Measurements from ENCODE around the gene GRAP2.

The GRAP2 gene

GRCh38 chr22:39908737-39909136 is 7.9 kb downstream of the GRAP2 start:
- Histone ChIP-seq H3K9me3 (ENCODE audit: control insufficient read depth in 2 of 2, low read length in 2 of 2) (no peaks in the 10 kb centered on the region), H3K27me3 (ENCODE audit: control insufficient read depth in 2 of 2, insufficient read depth in 2 of 2, low read length in 2 of 2) (peaks cover 0 to 2% of the 10 kb centered on the region in 2 donors), H3K36me3 (ENCODE audit: control insufficient read depth in 2 of 2, insufficient read depth in 2 of 2, low read length in 2 of 2) (no peaks in the 10 kb centered on the region), H3K9ac (ENCODE audit: low read depth in 1 of 2, low read length in 2 of 2) (no peak overlapping the region), H3K27ac (ENCODE audit: low read depth in 2 of 2, low read length in 2 of 2) (no peak overlapping the region), H3K4me1 (ENCODE audit: control insufficient read depth in 2 of 2, insufficient read depth in 2 of 2, low read length in 2 of 2) (no peaks in the 10 kb centered on the region), H3K4me3 (ENCODE audit: low read length in 2 of 2) (no peak overlapping the region)

- no peaks in the 10 kb centered on the region for H3K9me3 ChIP-seq (ENCODE audit: control insufficient read depth in 2 of 2, low read length in 2 of 2)
- H3K4me1 ChIP-seq (ENCODE audit: control insufficient read depth in 2 of 2, insufficient read depth in 2 of 2, low read length in 2 of 2), result peaks cover 0 to 3% of the 10 kb centered on the region in 2 donors
- H3K4me3 ChIP-seq (ENCODE audit: low read length in 2 of 2), result no peak overlapping the region
- no peak overlapping the region for H3K9ac ChIP-seq (ENCODE audit: low read depth in 1 of 2, low read length in 2 of 2)
- H3K36me3 ChIP-seq (ENCODE audit: control insufficient read depth in 2 of 2, insufficient read depth in 2 of 2, low read length in 2 of 2), result no peaks in the 10 kb centered on the region
- peaks cover 0 to 2% of the 10 kb centered on the region in 2 donors for H3K27me3 ChIP-seq (ENCODE audit: control insufficient read depth in 2 of 2, insufficient read depth in 2 of 2, low read length in 2 of 2)
- H3K27ac ChIP-seq (ENCODE audit: low read depth in 2 of 2, low read length in 2 of 2), result no peak overlapping the region
Observed at GRCh38 chr22:39910876-39911613, 10.2 kb downstream of the GRAP2 start.

- Histone ChIP-seq H3K4me1 (ENCODE audit: control insufficient read depth in 2 of 2, insufficient read depth in 2 of 2, low read length in 2 of 2) (peaks cover 0 to 3% of the 10 kb centered on the region in 2 donors), H3K27me3 (ENCODE audit: control insufficient read depth in 2 of 2, insufficient read depth in 2 of 2, low read length in 2 of 2) (peaks cover 0 to 2% of the 10 kb centered on the region in 2 donors), H3K36me3 (ENCODE audit: control insufficient read depth in 2 of 2, insufficient read depth in 2 of 2, low read length in 2 of 2) (no peaks in the 10 kb centered on the region), H3K4me3 (ENCODE audit: low read length in 2 of 2) (no peak overlapping the region), H3K27ac (ENCODE audit: low read depth in 2 of 2, low read length in 2 of 2) (no peak overlapping the region), H3K9ac (ENCODE audit: low read depth in 1 of 2, low read length in 2 of 2) (no peak overlapping the region), H3K9me3 (ENCODE audit: control insufficient read depth in 2 of 2, low read length in 2 of 2) (no peaks in the 10 kb centered on the region)
Observed at GRCh38 chr22:39913321-39913720, 12.4 kb downstream of the GRAP2 start.

GRCh38 chr22:39913886-39914285 is 13.0 kb downstream of the GRAP2 start:
- Histone ChIP-seq H3K9me3 (ENCODE audit: control insufficient read depth in 2 of 2, low read length in 2 of 2) (no peaks in the 10 kb centered on the region), H3K4me3 (ENCODE audit: low read length in 2 of 2) (no peak overlapping the region), H3K9ac (ENCODE audit: low read depth in 1 of 2, low read length in 2 of 2) (no peak overlapping the region), H3K27ac (ENCODE audit: low read depth in 2 of 2, low read length in 2 of 2) (no peak overlapping the region), H3K27me3 (ENCODE audit: control insufficient read depth in 2 of 2, insufficient read depth in 2 of 2, low read length in 2 of 2) (no peaks in the 10 kb centered on the region), H3K36me3 (ENCODE audit: control insufficient read depth in 2 of 2, insufficient read depth in 2 of 2, low read length in 2 of 2) (no peaks in the 10 kb centered on the region), H3K4me1 (ENCODE audit: control insufficient read depth in 2 of 2, insufficient read depth in 2 of 2, low read length in 2 of 2) (peaks cover 0 to 3% of the 10 kb centered on the region in 2 donors)

- Histone ChIP-seq H3K27ac (ENCODE audit: low read depth in 2 of 2, low read length in 2 of 2) (no peak overlapping the region), H3K9me3 (ENCODE audit: control insufficient read depth in 2 of 2, low read length in 2 of 2) (no peaks in the 10 kb centered on the region), H3K4me1 (ENCODE audit: control insufficient read depth in 2 of 2, insufficient read depth in 2 of 2, low read length in 2 of 2) (peaks cover 0 to 3% of the 10 kb centered on the region in 2 donors), H3K4me3 (ENCODE audit: low read length in 2 of 2) (no peak overlapping the region), H3K27me3 (ENCODE audit: control insufficient read depth in 2 of 2, insufficient read depth in 2 of 2, low read length in 2 of 2) (no peaks in the 10 kb centered on the region), H3K36me3 (ENCODE audit: control insufficient read depth in 2 of 2, insufficient read depth in 2 of 2, low read length in 2 of 2) (no peaks in the 10 kb centered on the region), H3K9ac (ENCODE audit: low read depth in 1 of 2, low read length in 2 of 2) (no peak overlapping the region)
Observed at GRCh38 chr22:39914584-39914983, 13.7 kb downstream of the GRAP2 start.

- Histone ChIP-seq H3K27me3 (ENCODE audit: control insufficient read depth in 2 of 2, insufficient read depth in 2 of 2, low read length in 2 of 2) (no peaks in the 10 kb centered on the region), H3K4me1 (ENCODE audit: control insufficient read depth in 2 of 2, insufficient read depth in 2 of 2, low read length in 2 of 2) (peaks cover 0 to 3% of the 10 kb centered on the region in 2 donors), H3K4me3 (ENCODE audit: low read length in 2 of 2) (no peak overlapping the region), H3K36me3 (ENCODE audit: control insufficient read depth in 2 of 2, insufficient read depth in 2 of 2, low read length in 2 of 2) (no peaks in the 10 kb centered on the region), H3K27ac (ENCODE audit: low read depth in 2 of 2, low read length in 2 of 2) (no peak overlapping the region), H3K9me3 (ENCODE audit: control insufficient read depth in 2 of 2, low read length in 2 of 2) (no peaks in the 10 kb centered on the region), H3K9ac (ENCODE audit: low read depth in 1 of 2, low read length in 2 of 2) (no peak overlapping the region)
Observed at GRCh38 chr22:39915295-39915726, 14.4 kb downstream of the GRAP2 start.

- H3K9ac ChIP-seq (ENCODE audit: low read depth in 1 of 2, low read length in 2 of 2), result no peak overlapping the region
- no peaks in the 10 kb centered on the region for H3K27me3 ChIP-seq (ENCODE audit: control insufficient read depth in 2 of 2, insufficient read depth in 2 of 2, low read length in 2 of 2)
- H3K9me3 ChIP-seq (ENCODE audit: control insufficient read depth in 2 of 2, low read length in 2 of 2), result no peaks in the 10 kb centered on the region
- peaks cover 0 to 3% of the 10 kb centered on the region in 2 donors for H3K4me1 ChIP-seq (ENCODE audit: control insufficient read depth in 2 of 2, insufficient read depth in 2 of 2, low read length in 2 of 2)
- no peaks in the 10 kb centered on the region for H3K36me3 ChIP-seq (ENCODE audit: control insufficient read depth in 2 of 2, insufficient read depth in 2 of 2, low read length in 2 of 2)
- H3K4me3 ChIP-seq (ENCODE audit: low read length in 2 of 2), result no peak overlapping the region
- no peak overlapping the region for H3K27ac ChIP-seq (ENCODE audit: low read depth in 2 of 2, low read length in 2 of 2)
Observed at GRCh38 chr22:39916496-39916895, 15.6 kb downstream of the GRAP2 start.

- H3K27me3 ChIP-seq (ENCODE audit: control insufficient read depth in 2 of 2, insufficient read depth in 2 of 2, low read length in 2 of 2), result no peaks in the 10 kb centered on the region
- no peak overlapping the region for H3K9ac ChIP-seq (ENCODE audit: low read depth in 1 of 2, low read length in 2 of 2)
- H3K4me1 ChIP-seq (ENCODE audit: control insufficient read depth in 2 of 2, insufficient read depth in 2 of 2, low read length in 2 of 2), result peaks cover 0 to 3% of the 10 kb centered on the region in 2 donors
- no peaks in the 10 kb centered on the region for H3K9me3 ChIP-seq (ENCODE audit: control insufficient read depth in 2 of 2, low read length in 2 of 2)
- no peak overlapping the region for H3K27ac ChIP-seq (ENCODE audit: low read depth in 2 of 2, low read length in 2 of 2)
- H3K36me3 ChIP-seq (ENCODE audit: control insufficient read depth in 2 of 2, insufficient read depth in 2 of 2, low read length in 2 of 2), result no peaks in the 10 kb centered on the region
- H3K4me3 ChIP-seq (ENCODE audit: low read length in 2 of 2), result no peak overlapping the region
Observed at GRCh38 chr22:39917197-39917643, 16.3 kb downstream of the GRAP2 start.

GRCh38 chr22:39917776-39918495 is 17.1 kb downstream of the GRAP2 start:
- H3K27ac ChIP-seq (ENCODE audit: low read depth in 2 of 2, low read length in 2 of 2), result no peak overlapping the region
- no peaks in the 10 kb centered on the region for H3K27me3 ChIP-seq (ENCODE audit: control insufficient read depth in 2 of 2, insufficient read depth in 2 of 2, low read length in 2 of 2)
- H3K9me3 ChIP-seq (ENCODE audit: control insufficient read depth in 2 of 2, low read length in 2 of 2), result no peaks in the 10 kb centered on the region
- H3K36me3 ChIP-seq (ENCODE audit: control insufficient read depth in 2 of 2, insufficient read depth in 2 of 2, low read length in 2 of 2), result no peaks in the 10 kb centered on the region
- no peak overlapping the region for H3K4me3 ChIP-seq (ENCODE audit: low read length in 2 of 2)
- H3K9ac ChIP-seq (ENCODE audit: low read depth in 1 of 2, low read length in 2 of 2), result no peak overlapping the region
- H3K4me1 ChIP-seq (ENCODE audit: control insufficient read depth in 2 of 2, insufficient read depth in 2 of 2, low read length in 2 of 2), result peaks cover 0 to 3% of the 10 kb centered on the region in 2 donors

- H3K27me3 ChIP-seq (ENCODE audit: control insufficient read depth in 2 of 2, insufficient read depth in 2 of 2, low read length in 2 of 2), result no peaks in the 10 kb centered on the region
- no peaks in the 10 kb centered on the region for H3K9me3 ChIP-seq (ENCODE audit: control insufficient read depth in 2 of 2, low read length in 2 of 2)
- no peaks in the 10 kb centered on the region for H3K4me1 ChIP-seq (ENCODE audit: control insufficient read depth in 2 of 2, insufficient read depth in 2 of 2, low read length in 2 of 2)
- H3K36me3 ChIP-seq (ENCODE audit: control insufficient read depth in 2 of 2, insufficient read depth in 2 of 2, low read length in 2 of 2), result no peaks in the 10 kb centered on the region
- no peak overlapping the region for H3K27ac ChIP-seq (ENCODE audit: low read depth in 2 of 2, low read length in 2 of 2)
- H3K9ac ChIP-seq (ENCODE audit: low read depth in 1 of 2, low read length in 2 of 2), result no peak overlapping the region
- H3K4me3 ChIP-seq (ENCODE audit: low read length in 2 of 2), result no peak overlapping the region
Observed at GRCh38 chr22:39920134-39920743, 19.4 kb downstream of the GRAP2 start.

Data from mucosa of rectum (tissue), 2 donors.